Tibial nerve (tissue), 4 donors: ENCODE results near the gene NINJ1.

ENCODE experiments used
- CTCF ChIP-seq, 5 experiments: fragments of 200-600 bp in 3 of 5; fragments of 450-650 bp in 2 of 5; sonication (generic) in 3 of 5; IDR thresholded peaks; one replicate each; pipeline ENCODE4 v1.5.1; 2016 to 2019; ENCODE audit warnings: antibody characterized with exemption in 5 of 5, mild to moderate bottlenecking in 3 of 5, moderate library complexity in 2 of 5
- EP300 ChIP-seq, 2 donors: sonication (generic); formaldehyde crosslinking; IDR thresholded peaks; one replicate each; pipeline ENCODE4 v1.6.1; 2017; ENCODE audit warnings: antibody characterized with exemption in 2 of 2, mild to moderate bottlenecking in 1 of 2

GRCh38 chr9:93178851-93179786, 45.1 kb upstream of the NINJ1 start:
- TF ChIP-seq EP300 (IDR thresholded peaks at IDR 0.05) (no peak), CTCF (IDR thresholded peaks at IDR 0.05) (no peak)
